Muscle of arm (tissue), 12 donors: Measurements from ENCODE around the gene PRC1. TPM values are rescaled to one million over a fixed set of nuclear protein-coding genes. Genes with fewer than 3 reads are reported as not detected.

ENCODE experiments used
- polyA plus RNA-seq, 12 donors: library from polyadenylated mRNA; unstranded; fragments of 120-200 nt; gene quantifications; one replicate each; pipeline ENCODE4 v1.2.1, GENCODE V29; 2013; ENCODE audit not compliant: insufficient read length in 12 of 12

PRC1 gene
- polyA plus RNA-seq, 12 donors: 28.7 to 93.6 (median 44.7) TPM; not detected in 1

Other genes starting within 250 kb of the PRC1 start
- 10 to 100 TPM in 11 of 12 donors, not detected in 1; 21.5 to 53.8 (median 27.9) TPM for gene FURIN, start 125.9 kb downstream of the PRC1 start, polyA plus RNA-seq
- gene FES, start 110.0 kb downstream of the PRC1 start, polyA plus RNA-seq: 10 to 100 TPM in 9 of 12 donors, 1 to 10 TPM in 2, not detected in 1; 7.8 to 24.1 (median 11.4) TPM
- 10 to 100 TPM in 11 of 12 donors, not detected in 1; 25.4 to 66.1 (median 35.7) TPM for gene MAN2A2, start 91.2 kb downstream of the PRC1 start, polyA plus RNA-seq
- gene HDDC3, start 62.0 kb downstream of the PRC1 start, polyA plus RNA-seq: 10 to 100 TPM in 2 of 12 donors, 1 to 10 TPM in 9, not detected in 1; 7.2 to 12.6 (median 8.9) TPM
- 10 to 100 TPM in 11 of 12 donors, not detected in 1; 21.8 to 49.6 (median 26.0) TPM for gene UNC45A, start 59.2 kb downstream of the PRC1 start, polyA plus RNA-seq
- 10 to 100 TPM in 10 of 12 donors, 1 to 10 TPM in 1, not detected in 1; 9.9 to 24.5 (median 13.6) TPM for gene RCCD1, start 39.7 kb downstream of the PRC1 start, polyA plus RNA-seq
- 10 to 100 TPM in 9 of 12 donors, 1 to 10 TPM in 2, not detected in 1; 7.1 to 46.9 (median 11.2) TPM for gene VPS33B, start 28.1 kb upstream of the PRC1 start, polyA plus RNA-seq
- gene SV2B, start 105.7 kb upstream of the PRC1 start, polyA plus RNA-seq: 1 to 10 TPM in 10 of 12 donors, under 1 TPM in 1, not detected in 1; 0.94 to 5.4 (median 3.1) TPM